Adrenal gland (tissue), 12 donors: ENCODE data around the gene C9orf50. TPM values are rescaled to one million over a fixed set of nuclear protein-coding genes. Genes with fewer than 3 reads are reported as not detected.

Experiments used
- DNase-seq, 7 donors: peaks; one replicate each; pipeline ENCODE4 v3.0.0-alpha.2; 2019 to 2020
- H3K27ac ChIP-seq, 5 donors: fragments of 200-600 bp; sonication (generic) in 4 of 5; 1 replicate in 3 of 5; 2 replicates in 2 of 5; pipeline versions ENCODE4 v1.5.1 to v1.8.0; 2016 to 2020; ENCODE audit warnings: mild to moderate bottlenecking in 1 of 5
- H3K27me3 ChIP-seq: fragments of 200-600 bp; 2 replicates; pipeline ENCODE4 v1.8.0; 2021
- H3K36me3 ChIP-seq, 2 donors: fragments of 200-600 bp; replicated peaks in 1 of 2; 1 replicate in 1 of 2; 2 replicates in 1 of 2; pipeline versions ENCODE4 v1.5.1 to v1.8.0; 2018 to 2022
- H3K4me1 ChIP-seq, 2 donors: fragments of 200-600 bp; replicated peaks in 1 of 2; 1 replicate in 1 of 2; 2 replicates in 1 of 2; pipeline versions ENCODE4 v1.5.1 to v1.8.0; 2018 to 2021
- H3K4me3 ChIP-seq, 4 donors: fragments of 200-600 bp; sonication (generic) in 3 of 4; one replicate each; pipeline ENCODE4 v1.5.1; 2016 to 2018
- H3K9me3 ChIP-seq, 3 donors: fragments of 200-600 bp; sonication (generic) in 1 of 3; replicated peaks in 1 of 3; 1 replicate in 2 of 3; 2 replicates in 1 of 3; pipeline versions ENCODE4 v1.5.1 to v1.8.0; 2016 to 2021
- CTCF ChIP-seq, 6 experiments: fragments of 450-650 bp in 4 of 6; fragments of 200-600 bp in 2 of 6; sonication (generic) in 1 of 6; IDR thresholded peaks; 1 replicate in 5 of 6; 2 replicates in 1 of 6; pipeline versions ENCODE4 v1.5.1 to v1.8.0; 2016 to 2021; ENCODE audit warnings: antibody characterized with exemption in 6 of 6, mild to moderate bottlenecking in 2 of 6, moderate library complexity in 1 of 6
- POLR2A ChIP-seq, 2 donors: fragments of 450-650 bp; IDR thresholded peaks; one replicate each; pipeline ENCODE4 v1.6.1; 2017; ENCODE audit warnings: antibody characterized with exemption in 2 of 2, mild to moderate bottlenecking in 2 of 2, moderate library complexity in 1 of 2
- WGBS, 4 donors: extraction: QIAGEN DNeasy Blood & Tissue Kit in 2 of 4; methylation state at CpG; one replicate each; pipeline versions ENCODE4 v1.1.5 to v1.1.7; 2013 to 2017; 5-methylcytosine and 5-hydroxymethylcytosine counted together
- intact Hi-C, 2 donors: fragments of 100-400 bp; cut with DNase I; formaldehyde crosslinking; loops; one replicate each; pipeline versions ENCODE4 v1.14.1 to v1.15.0; 2022 to 2023
- polyA plus RNA-seq, 3 donors: library from polyadenylated mRNA; stranded (reverse); fragments of 200-250 nt in 2 of 3; fragments of 350-450 nt in 1 of 3; fragmentation: Illumina TruSeq in 1 of 3; extraction: RNeasy Lipid Tissue Mini Kit (QIAGEN cat#74804) in 1 of 3; gene quantifications; one replicate each; pipeline ENCODE4 v1.2.3, GENCODE V29; 2013 to 2014
- total RNA-seq, 9 donors: library from RNA; depleted of rRNA in 4 of 9; stranded (reverse); fragments of >200 nt in 4 of 9; fragments of 120-200 nt in 1 of 9; fragmentation: NEBNext Ultra II Directional in 1 of 9; extraction: Animal tissue kit (Norgen Biotek cat#: 25700) in 1 of 9; gene quantifications; one replicate each; pipeline versions ENCODE4 v1.1.0 to v1.2.4, GENCODE V29; 2013 to 2023
- donor health status: healthy with polysubstance abuse.
- donor health status: Bipolar disorder and iron deficiency.
- donor health status: DM: yes; HTN: yes; CAD: no.
- donor health status: DM: no; HTN: no; CAD: no.
- donor health status: DM: no; HTN: no; CAD: no.
- donor health status: DM: yes; HTN: yes; CAD: no.

The C9orf50 gene
- total and polyA plus RNA-seq, 12 donors: 0.11 to 0.74 (median 0.37) TPM; not detected in 7

- TF ChIP-seq CTCF (IDR thresholded peaks at IDR 0.05) (no peak), POLR2A (IDR thresholded peaks at IDR 0.05) (no peak)
- DNase-seq: no peak
- H3K9me3 ChIP-seq: no peaks in the 10 kb centered on the region
- H3K27ac ChIP-seq: no peak overlapping the region
- 73 to 91% (median 79%) methylated on average over 9 of the region's 9 CpGs for WGBS, 4 donors
- H3K4me1 ChIP-seq: peaks cover 13 to 18% of the 10 kb centered on the region in 2 donors
- intact Hi-C loops: loop anchor here in 1 of 2 donors (5.0 kb wide), 1 partner anchor 104 kb away; no protein-coding TSS in a partner anchor
- H3K4me3 ChIP-seq: no peak overlapping the region
- no peaks in the 10 kb centered on the region for H3K27me3 ChIP-seq
- H3K36me3 ChIP-seq: no peaks in the 10 kb centered on the region
Observed at GRCh38 chr9:129601082-129601674, 19.7 kb downstream of the C9orf50 start.

GRCh38 chr9:129598089-129598596 lies 22.8 kb downstream of the C9orf50 start:
- H3K4me3 ChIP-seq: peak overlapping the region in 1 of 4 donors; percentile 51
- WGBS, 4 donors: 61 to 86% (median 66%) methylated on average over 12 to 14 of the region's 14 CpGs
- no peaks in the 10 kb centered on the region for H3K36me3 ChIP-seq
- DNase-seq: no peak
- no peaks in the 10 kb centered on the region for H3K27me3 ChIP-seq
- intact Hi-C loops: no loop called here
- H3K4me1 ChIP-seq: peaks cover 17 to 18% of the 10 kb centered on the region in 2 donors
- TF ChIP-seq POLR2A (IDR thresholded peaks at IDR 0.05) (no peak), CTCF (IDR thresholded peaks at IDR 0.05) (no peak)
- peak overlapping the region in 3 of 5 donors; percentile 81 to 94 (median 91) for H3K27ac ChIP-seq
- H3K9me3 ChIP-seq: no peaks in the 10 kb centered on the region

- H3K36me3 ChIP-seq: no peaks in the 10 kb centered on the region
- no peaks in the 10 kb centered on the region for H3K27me3 ChIP-seq
- peak; percentile 75 to 88 (median 85) for DNase-seq
- intact Hi-C loops: no loop called here
- TF ChIP-seq POLR2A (IDR thresholded peaks at IDR 0.05): no peak
- TF ChIP-seq CTCF (IDR thresholded peaks at IDR 0.05): no peak
- H3K4me3 ChIP-seq: peak overlapping the region in 2 of 4 donors; percentile 29 to 51
- H3K4me1 ChIP-seq: peaks cover 17 to 18% of the 10 kb centered on the region in 2 donors
- peak overlapping the region in 4 of 5 donors; percentile 4 to 94 (median 86) for H3K27ac ChIP-seq
- 3 to 36% (median 11%) methylated on average over 3 to 57 of the region's 57 CpGs for WGBS, 4 donors
- no peaks in the 10 kb centered on the region for H3K9me3 ChIP-seq
Observed at GRCh38 chr9:129597355-129598088, 23.4 kb downstream of the C9orf50 start.

GRCh38 chr9:129596541-129597331 lies 24.2 kb downstream of the C9orf50 start:
- no peaks in the 10 kb centered on the region for H3K9me3 ChIP-seq
- TF ChIP-seq CTCF (IDR thresholded peaks at IDR 0.05) (no peak), POLR2A (IDR thresholded peaks at IDR 0.05) (peak in 1 of 2 donors; percentile 33)
- WGBS, 4 donors: 2 to 40% (median 27%) methylated on average over 9 to 33 of the region's 33 CpGs
- intact Hi-C loops: no loop called here
- H3K27me3 ChIP-seq: no peaks in the 10 kb centered on the region
- H3K36me3 ChIP-seq: no peaks in the 10 kb centered on the region
- H3K27ac ChIP-seq: peak overlapping the region in 4 of 5 donors; percentile 4 to 94 (median 86)
- peak overlapping the region in 2 of 4 donors; percentile 29 to 51 for H3K4me3 ChIP-seq
- H3K4me1 ChIP-seq: peaks cover 17 to 18% of the 10 kb centered on the region in 2 donors
- peak in 5 of 7 donors; percentile 52 to 76 (median 69) for DNase-seq
